DND-41 (cell line): ENCODE measurements around the gene NDN.

ENCODE experiments used
- ATAC-seq: fragments of 200-7000 bp; cut with Tn5 transposase; 3 replicates; pipeline ENCODE4 v1.9.1; 2021; ENCODE audit warnings: low read depth; ENCODE audit not compliant: insufficient read depth
- DNase-seq: peaks from one replicate; pipeline ENCODE4 v3.0.0-alpha.2; 2020
- H2AFZ ChIP-seq: 2 replicates; pipeline ENCODE4 v1.6.0; 2012; ENCODE audit warnings: low read depth, low read length
- H3K27ac ChIP-seq: 2 replicates; pipeline ENCODE4 v1.5.1; 2012; ENCODE audit warnings: low read length, inconsistent platforms
- H3K27me3 ChIP-seq: fragments of 200-600 bp; sonication (generic); 2 replicates; pipeline ENCODE4 v1.6.0; 2012; ENCODE audit warnings: low read length, mild to moderate bottlenecking, inconsistent platforms; ENCODE audit not compliant: insufficient read depth, poor library complexity
- H3K36me3 ChIP-seq: 2 replicates; pipeline ENCODE4 v1.5.1; 2012; ENCODE audit warnings: low read length, inconsistent platforms; ENCODE audit not compliant: insufficient read depth
- H3K4me1 ChIP-seq: 2 replicates; pipeline ENCODE4 v1.5.1; 2012; ENCODE audit warnings: mild to moderate bottlenecking, low read length; ENCODE audit not compliant: insufficient read depth
- H3K4me2 ChIP-seq: 2 replicates; pipeline ENCODE4 v1.6.0; 2012; ENCODE audit warnings: mild to moderate bottlenecking, moderate library complexity, low read length, inconsistent platforms; ENCODE audit not compliant: insufficient read depth
- H3K4me3 ChIP-seq, 2 experiments: fragments of 200-600 bp in 1 of 2; shearing (Covaris generic) in 1 of 2; 2 replicates each; pipeline ENCODE4 v1.5.1; 2012 to 2016; ENCODE audit warnings: inconsistent platforms in 2 of 2, low read length in 2 of 2, mild to moderate bottlenecking in 2 of 2, low read depth in 1 of 2, moderate library complexity in 1 of 2
- H3K79me2 ChIP-seq: 2 replicates; pipeline ENCODE4 v1.6.0; 2012; ENCODE audit warnings: low read length, inconsistent platforms; ENCODE audit not compliant: insufficient read depth
- H3K9ac ChIP-seq: 2 replicates; pipeline ENCODE4 v1.6.0; 2012; ENCODE audit warnings: low read depth, mild to moderate bottlenecking, inconsistent platforms, low read length, moderate library complexity
- H3K9me3 ChIP-seq: 2 replicates; pipeline ENCODE4 v1.5.1; 2012; ENCODE audit warnings: low read length, moderate library complexity, mild to moderate bottlenecking, inconsistent platforms; ENCODE audit not compliant: insufficient read depth, severe bottlenecking
- H4K20me1 ChIP-seq: 2 replicates; pipeline ENCODE4 v1.6.0; 2012; ENCODE audit warnings: low read length; ENCODE audit not compliant: insufficient read depth
- CTCF ChIP-seq: IDR thresholded peaks from 2 replicates; pipeline ENCODE4 v1.5.1; 2012; ENCODE audit warnings: borderline replicate concordance, low read length, moderate library complexity, mild to moderate bottlenecking; ENCODE audit not compliant: poor library complexity, severe bottlenecking; ENCODE audit errors: extremely low read depth
- EZH2 ChIP-seq: IDR thresholded peaks from 3 replicates; pipeline ENCODE4 v1.6.1; 2012; ENCODE audit warnings: borderline replicate concordance, low read depth, mild to moderate bottlenecking, moderate library complexity, low read length, inconsistent platforms; ENCODE audit not compliant: severe bottlenecking

NDN gene

DNA sequence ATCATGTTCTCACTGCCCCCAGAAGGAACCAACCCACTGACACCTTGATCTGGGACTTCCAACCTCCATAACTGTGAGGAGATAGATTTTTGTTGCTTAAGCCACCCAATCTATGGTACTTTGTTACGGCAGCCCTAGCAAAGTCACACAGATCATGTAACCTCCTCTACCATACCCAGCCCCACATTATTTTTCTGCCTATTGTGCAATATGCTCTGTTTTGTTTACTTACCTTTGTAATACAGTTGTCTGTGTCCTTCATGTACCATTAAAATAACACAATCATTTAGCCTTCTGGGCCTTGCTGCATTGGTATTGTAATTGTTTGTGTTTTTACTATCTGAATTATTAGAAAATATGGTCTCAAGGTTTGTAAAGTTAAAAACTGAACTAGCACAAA, 16.1 kb downstream of the NDN start:
- no peaks in the 10 kb centered on the region for H3K4me1 ChIP-seq
- no peak overlapping the region for H3K4me3 ChIP-seq
- no peak for ATAC-seq
- DNase-seq: no peak
- H3K27ac ChIP-seq: no peak overlapping the region
- no peak overlapping the region for H3K9ac ChIP-seq
- no peaks in the 10 kb centered on the region for H3K27me3 ChIP-seq
- no peaks in the 10 kb centered on the region for H4K20me1 ChIP-seq
- H3K9me3 ChIP-seq: no peaks in the 10 kb centered on the region
- TF ChIP-seq EZH2: no peak
- no peak for TF ChIP-seq CTCF
- no peak overlapping the region for H3K4me2 ChIP-seq
- no peaks in the 10 kb centered on the region for H3K79me2 ChIP-seq
- H3K36me3 ChIP-seq: no peaks in the 10 kb centered on the region
- no peak overlapping the region for H2AFZ ChIP-seq

GRCh38 chr15:23663232-23663631, 23.9 kb downstream of the NDN start:
- Histone ChIP-seq H3K36me3 (no peaks in the 10 kb centered on the region), H3K79me2 (no peaks in the 10 kb centered on the region), H3K9me3 (no peaks in the 10 kb centered on the region), H3K9ac (no peak overlapping the region), H3K4me1 (no peaks in the 10 kb centered on the region), H3K27ac (no peak overlapping the region), H4K20me1 (no peaks in the 10 kb centered on the region), H3K27me3 (no peaks in the 10 kb centered on the region), H2AFZ (no peak overlapping the region), H3K4me2 (no peak overlapping the region), H3K4me3 (no peak overlapping the region)
- no peak for ATAC-seq
- DNase-seq: no peak
- TF ChIP-seq CTCF (peak; percentile 4), EZH2 (no peak)

- DNase-seq: peak; percentile 39
- Histone ChIP-seq H3K79me2 (no peaks in the 10 kb centered on the region), H4K20me1 (no peaks in the 10 kb centered on the region), H3K9me3 (no peaks in the 10 kb centered on the region), H3K9ac (no peak overlapping the region), H3K27me3 (peaks cover 4% of the 10 kb centered on the region), H3K4me1 (no peaks in the 10 kb centered on the region), H3K27ac (no peak overlapping the region), H3K36me3 (no peaks in the 10 kb centered on the region), H3K4me2 (no peak overlapping the region), H2AFZ (no peak overlapping the region), H3K4me3 (no peak overlapping the region)
- TF ChIP-seq EZH2 (no peak), CTCF (peak; percentile 74)
- peak; percentile 69 for ATAC-seq
Measured at GRCh38 chr15:23648920-23649515, 38.1 kb downstream of the NDN start.
